Gastrocnemius medialis (tissue), 4 donors: ENCODE data around the gene CAMTA1. TPM values are rescaled to one million over a fixed set of nuclear protein-coding genes. Genes with fewer than 3 reads are reported as not detected.

Experiments used
- ATAC-seq, 2 donors: fragments of 150-250 bp; one replicate each; pipeline ENCODE4 v1.9.1; 2016
- DNase-seq, 2 donors: peaks; one replicate each; pipeline ENCODE4 v3.0.0-alpha.2; 2019
- H3K27ac ChIP-seq, 4 donors: fragments of 200-600 bp; sonication (generic); 1 replicate in 1 of 4; 2 replicates in 3 of 4; pipeline ENCODE4 v1.5.1; 2016 to 2018; ENCODE audit warnings: mild to moderate bottlenecking in 2 of 4, moderate library complexity in 1 of 4
- H3K27me3 ChIP-seq, 3 donors: fragments of 200-600 bp; sonication (generic) in 2 of 3; 1 replicate in 1 of 3; 2 replicates in 2 of 3; pipeline versions ENCODE4 v1.5.1 to v1.6.0; 2016 to 2019; ENCODE audit warnings: mild to moderate bottlenecking in 1 of 3, moderate library complexity in 1 of 3
- H3K36me3 ChIP-seq, 2 donors: fragments of 200-600 bp; sonication (generic) in 1 of 2; one replicate each; pipeline ENCODE4 v1.5.1; 2017 to 2018
- H3K4me1 ChIP-seq, 2 donors: fragments of 200-600 bp; sonication (generic) in 1 of 2; one replicate each; pipeline ENCODE4 v1.5.1; 2016 to 2017; ENCODE audit warnings: mild to moderate bottlenecking in 2 of 2
- H3K4me3 ChIP-seq, 4 donors: fragments of 200-600 bp; sonication (generic) in 3 of 4; 1 replicate in 1 of 4; 2 replicates in 3 of 4; pipeline ENCODE4 v1.5.1; 2016 to 2019; ENCODE audit warnings: mild to moderate bottlenecking in 2 of 4
- H3K9me3 ChIP-seq, 3 donors: fragments of 200-600 bp; sonication (generic) in 2 of 3; 1 replicate in 1 of 3; 2 replicates in 2 of 3; pipeline ENCODE4 v1.5.1; 2016 to 2019
- POLR2A ChIP-seq, 2 donors: fragments of 450-650 bp; IDR thresholded peaks; one replicate each; pipeline ENCODE4 v1.6.1; 2017; ENCODE audit warnings: antibody characterized with exemption in 2 of 2, mild to moderate bottlenecking in 2 of 2, moderate library complexity in 2 of 2
- in situ Hi-C, 4 donors: fragments of 200-750 bp; cut with MboI; loops; one replicate each; pipeline versions ENCODE4 v1.15.0 to v1.8.0; 2017; ENCODE audit warnings: low sequenced_read_pairs in 4 of 4
- intact Hi-C: fragments of 100-400 bp; cut with DNase I; formaldehyde crosslinking; loops from one replicate; pipeline ENCODE4 v1.15.1; 2023; ENCODE audit warnings: low total_unique reads
- total RNA-seq, 4 donors: library from RNA; depleted of rRNA; stranded (reverse); fragments of >200 nt; gene quantifications; one replicate each; pipeline versions ENCODE4 v1.1.0 to v1.2.3, GENCODE V29; 2016
- TF ChIP-seq, protein P1 (sequence below), 5 experiments: fragments of 450-650 bp in 3 of 5; fragments of 200-600 bp in 2 of 5; sonication (generic) in 2 of 5; IDR thresholded peaks in 4 of 5; conservative IDR thresholded peaks in 1 of 5; 1 replicate in 4 of 5; 2 replicates in 1 of 5; pipeline ENCODE4 v1.5.1; 2016 to 2019; ENCODE audit warnings: antibody characterized with exemption in 5 of 5, mild to moderate bottlenecking in 3 of 5, moderate library complexity in 3 of 5

Gene CAMTA1
- total RNA-seq, 4 donors from 2014 or later = 60.5 to 113 (median 70.4) TPM

GRCh38 chr1:7447093-7447492 is 661.8 kb downstream of the CAMTA1 start:
- Histone ChIP-seq H3K27me3 (no peaks in the 10 kb centered on the region), H3K4me3 (no peak overlapping the region), H3K27ac (no peak overlapping the region), H3K4me1 (no peaks in the 10 kb centered on the region), H3K36me3 (no peaks in the 10 kb centered on the region), H3K9me3 (no peaks in the 10 kb centered on the region)
- DNase-seq (no peak), ATAC-seq (no peak)
- intact Hi-C loops (no loop called here), in situ Hi-C loops (no loop called here)
- TF ChIP-seq POLR2A (IDR thresholded peaks at IDR 0.05) = no peak
- TF ChIP-seq, protein P1, sequence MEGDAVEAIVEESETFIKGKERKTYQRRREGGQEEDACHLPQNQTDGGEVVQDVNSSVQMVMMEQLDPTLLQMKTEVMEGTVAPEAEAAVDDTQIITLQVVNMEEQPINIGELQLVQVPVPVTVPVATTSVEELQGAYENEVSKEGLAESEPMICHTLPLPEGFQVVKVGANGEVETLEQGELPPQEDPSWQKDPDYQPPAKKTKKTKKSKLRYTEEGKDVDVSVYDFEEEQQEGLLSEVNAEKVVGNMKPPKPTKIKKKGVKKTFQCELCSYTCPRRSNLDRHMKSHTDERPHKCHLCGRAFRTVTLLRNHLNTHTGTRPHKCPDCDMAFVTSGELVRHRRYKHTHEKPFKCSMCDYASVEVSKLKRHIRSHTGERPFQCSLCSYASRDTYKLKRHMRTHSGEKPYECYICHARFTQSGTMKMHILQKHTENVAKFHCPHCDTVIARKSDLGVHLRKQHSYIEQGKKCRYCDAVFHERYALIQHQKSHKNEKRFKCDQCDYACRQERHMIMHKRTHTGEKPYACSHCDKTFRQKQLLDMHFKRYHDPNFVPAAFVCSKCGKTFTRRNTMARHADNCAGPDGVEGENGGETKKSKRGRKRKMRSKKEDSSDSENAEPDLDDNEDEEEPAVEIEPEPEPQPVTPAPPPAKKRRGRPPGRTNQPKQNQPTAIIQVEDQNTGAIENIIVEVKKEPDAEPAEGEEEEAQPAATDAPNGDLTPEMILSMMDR (IDR thresholded peaks at IDR 0.05 in 4 of 5, conservative IDR thresholded peaks at IDR 0.05 in 1 of 5) = no peak

DNA sequence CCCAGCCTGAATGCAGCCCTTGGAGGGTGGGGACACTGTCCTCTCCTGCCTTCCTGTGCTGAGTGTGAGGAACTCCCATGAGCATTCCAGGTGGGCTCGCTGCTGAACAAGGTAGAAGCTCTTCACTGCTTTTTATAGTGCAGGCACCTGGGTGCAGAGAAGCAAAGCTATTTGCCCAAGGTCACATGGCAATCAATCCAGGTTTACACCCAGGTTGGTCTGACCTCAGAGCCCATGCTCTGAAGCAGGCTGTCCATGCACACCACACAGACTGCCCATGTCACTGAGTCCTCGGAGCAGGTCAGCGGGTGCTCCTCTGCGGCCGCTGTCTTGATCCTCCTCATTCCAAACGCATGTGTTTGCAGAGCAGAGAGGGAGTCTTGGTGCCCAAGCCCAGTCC is 662.5 kb downstream of the CAMTA1 start:
- DNase-seq (no peak), ATAC-seq (no peak)
- H3K27me3 ChIP-seq = no peaks in the 10 kb centered on the region
- TF ChIP-seq, protein P1 (IDR thresholded peaks at IDR 0.05 in 4 of 5, conservative IDR thresholded peaks at IDR 0.05 in 1 of 5) = no peak
- TF ChIP-seq POLR2A (IDR thresholded peaks at IDR 0.05) = no peak
- in situ Hi-C loops (no loop called here), intact Hi-C loops (no loop called here)
- no peaks in the 10 kb centered on the region for H3K9me3 ChIP-seq
- H3K4me1 ChIP-seq = no peaks in the 10 kb centered on the region
- no peak overlapping the region for H3K4me3 ChIP-seq
- H3K27ac ChIP-seq = no peak overlapping the region
- H3K36me3 ChIP-seq = no peaks in the 10 kb centered on the region

GRCh38 chr1:7448986-7449385 is 663.7 kb downstream of the CAMTA1 start:
- in situ Hi-C loops = no loop called here

DNA sequence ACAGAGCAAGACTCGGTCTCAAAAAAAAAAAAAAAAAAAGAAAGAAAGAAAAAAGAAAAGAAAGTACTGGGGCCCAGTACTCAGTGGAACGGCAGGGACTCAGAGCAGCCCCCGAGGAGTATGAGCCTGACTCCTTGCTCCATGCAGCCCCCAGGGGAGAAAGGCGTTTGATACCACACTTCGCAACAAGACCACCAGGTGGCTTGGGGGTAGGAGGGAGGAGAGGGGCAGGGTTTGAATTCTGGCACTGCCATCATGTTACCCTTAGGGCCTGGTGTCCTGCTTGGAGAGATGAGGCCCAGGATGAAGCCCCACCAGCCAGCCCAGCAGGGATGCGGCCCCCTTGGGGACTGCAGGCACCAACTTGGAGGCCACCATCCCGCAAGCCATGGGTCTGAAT is 664.5 kb downstream of the CAMTA1 start:
- H3K27ac ChIP-seq = no peak overlapping the region
- H3K9me3 ChIP-seq = no peaks in the 10 kb centered on the region
- H3K36me3 ChIP-seq = no peaks in the 10 kb centered on the region
- DNase-seq (no peak), ATAC-seq (no peak)
- no peak overlapping the region for H3K4me3 ChIP-seq
- no peaks in the 10 kb centered on the region for H3K4me1 ChIP-seq
- TF ChIP-seq, protein P1 (IDR thresholded peaks at IDR 0.05 in 4 of 5, conservative IDR thresholded peaks at IDR 0.05 in 1 of 5) = no peak
- intact Hi-C loops = no loop called here
- in situ Hi-C loops = no loop called here
- no peaks in the 10 kb centered on the region for H3K27me3 ChIP-seq

More at GRCh38 chr1:7448986-7449385, 663.7 kb downstream of the CAMTA1 start:
- DNase-seq (no peak), ATAC-seq (no peak)
- H3K4me3 ChIP-seq = no peak overlapping the region
- TF ChIP-seq, protein P1 (IDR thresholded peaks at IDR 0.05 in 4 of 5, conservative IDR thresholded peaks at IDR 0.05 in 1 of 5) = no peak
- no peak for TF ChIP-seq POLR2A (IDR thresholded peaks at IDR 0.05)
- intact Hi-C loops = no loop called here
- no peaks in the 10 kb centered on the region for H3K27me3 ChIP-seq
- no peaks in the 10 kb centered on the region for H3K36me3 ChIP-seq
- H3K9me3 ChIP-seq = no peaks in the 10 kb centered on the region
- H3K4me1 ChIP-seq = no peaks in the 10 kb centered on the region
- H3K27ac ChIP-seq = no peak overlapping the region

- DNase-seq (no peak), ATAC-seq (no peak)
- Histone ChIP-seq H3K36me3 (no peaks in the 10 kb centered on the region), H3K9me3 (no peaks in the 10 kb centered on the region), H3K27ac (no peak overlapping the region), H3K27me3 (no peaks in the 10 kb centered on the region), H3K4me3 (no peak overlapping the region), H3K4me1 (peaks cover 0 to 4% of the 10 kb centered on the region in 2 donors)
- in situ Hi-C loops (no loop called here), intact Hi-C loops (no loop called here)
- no peak for TF ChIP-seq POLR2A (IDR thresholded peaks at IDR 0.05)
- TF ChIP-seq, protein P1 (IDR thresholded peaks at IDR 0.05 in 4 of 5, conservative IDR thresholded peaks at IDR 0.05 in 1 of 5) = no peak
Observed at GRCh38 chr1:7450838-7451237, 665.6 kb downstream of the CAMTA1 start.
